A172 (cell line): ENCODE results near the gene MRPL55. TPM values are rescaled to one million over a fixed set of nuclear protein-coding genes. Genes with fewer than 3 reads are reported as not detected.

Experiments used
- total RNA-seq: library from RNA; depleted of rRNA; stranded (reverse); fragments of >200 nt; shearing (Covaris generic); gene quantifications from 2 replicates; pipeline ENCODE4 v1.2.3, GENCODE V29; 2014; rRNA removed

Gene MRPL55
- total RNA-seq, 1 experiment from 2014 or later, result 103 TPM

Other genes with a start within 250 kb of the MRPL55 start
- 23.7 and 25.8 TPM in 2 replicates for gene WNT9A, start 161.4 kb downstream of the MRPL55 start, total RNA-seq
- gene WNT3A, start 102.3 kb downstream of the MRPL55 start, total RNA-seq, result 0.72 TPM in 1 of 2 replicates, not detected in the other
- gene ARF1, start 26.6 kb downstream of the MRPL55 start, total RNA-seq, result 263 and 292 TPM in 2 replicates
- 31.7 and 31.8 TPM in 2 replicates for gene C1orf35, start 6.0 kb downstream of the MRPL55 start, total RNA-seq
- 407 and 501 TPM in 2 replicates for gene GUK1, start 31.0 kb upstream of the MRPL55 start, total RNA-seq
- gene GJC2, start 40.6 kb upstream of the MRPL55 start, total RNA-seq, result 6.6 and 16.8 TPM in 2 replicates
- 7.4 and 8.5 TPM in 2 replicates for gene IBA57, start 56.5 kb upstream of the MRPL55 start, total RNA-seq
- gene OBSCN, start 98.7 kb upstream of the MRPL55 start, total RNA-seq, result 9.9 and 11.5 TPM in 2 replicates